DMS79 treated with DMSO at 0.1 percent for 48 hours (cell line): ENCODE results near the gene CYTH1.
A peak's percentile ranks its signal among the peaks of the same experiment; 100 is the strongest.

Experiments
- DNase-seq: peaks from one replicate; lab custom pipeline; 2025; lab: John Stamatoyannopoulos, UW

Gene CYTH1

DNA sequence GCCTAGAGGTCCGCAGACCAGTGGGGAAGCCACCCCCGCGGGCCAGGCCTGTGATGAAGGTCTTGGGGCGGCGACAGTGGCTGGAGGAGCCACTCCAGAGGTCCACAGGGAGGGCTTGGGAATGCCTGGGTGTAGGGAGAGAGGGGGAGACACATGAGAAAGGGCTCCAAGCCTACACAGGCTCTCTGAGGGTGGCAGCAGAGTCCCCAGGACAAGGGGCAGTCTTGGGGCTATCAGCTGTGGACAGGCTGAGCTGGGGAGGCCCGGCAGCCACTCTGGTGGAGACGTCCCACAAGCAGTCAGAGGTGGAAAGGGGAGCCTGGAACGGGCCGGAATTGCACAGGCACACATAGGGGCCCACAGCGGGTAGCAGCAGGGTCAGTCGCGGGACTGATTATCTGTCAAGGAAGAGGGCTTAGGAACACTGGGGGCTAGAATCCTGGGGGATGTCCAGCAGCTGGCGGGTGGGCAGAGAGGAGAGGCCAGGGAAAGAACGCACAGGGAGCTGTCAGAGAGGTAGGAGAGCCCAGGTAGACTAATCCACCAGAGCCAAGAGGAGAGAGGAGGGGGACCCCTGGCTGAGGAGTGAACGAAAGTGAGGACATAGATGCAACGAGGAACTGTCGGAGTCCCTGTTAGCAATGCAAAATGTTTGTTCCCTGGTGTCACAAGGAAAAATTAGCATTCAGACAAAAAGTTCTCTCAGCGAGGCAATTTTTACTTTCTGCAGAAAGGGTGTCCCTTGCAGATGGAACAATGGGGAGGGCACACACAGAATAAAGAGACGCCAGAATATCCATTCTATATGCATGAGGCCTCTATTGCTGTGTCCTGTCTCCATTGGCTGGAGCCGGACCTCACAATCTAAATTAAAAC, 111.0 kb downstream of the CYTH1 start:
- no peak for DNase-seq

- no peak for DNase-seq
These were observed 112.0 kb downstream of the CYTH1 start for GRCh38 chr17:78669975-78670518.

GRCh38 chr17:78669256-78669974, 112.7 kb downstream of the CYTH1 start:
- DNase-seq, result no peak

- no peak for DNase-seq
These were observed 113.2 kb downstream of the CYTH1 start for GRCh38 chr17:78668847-78669246.

DNA sequence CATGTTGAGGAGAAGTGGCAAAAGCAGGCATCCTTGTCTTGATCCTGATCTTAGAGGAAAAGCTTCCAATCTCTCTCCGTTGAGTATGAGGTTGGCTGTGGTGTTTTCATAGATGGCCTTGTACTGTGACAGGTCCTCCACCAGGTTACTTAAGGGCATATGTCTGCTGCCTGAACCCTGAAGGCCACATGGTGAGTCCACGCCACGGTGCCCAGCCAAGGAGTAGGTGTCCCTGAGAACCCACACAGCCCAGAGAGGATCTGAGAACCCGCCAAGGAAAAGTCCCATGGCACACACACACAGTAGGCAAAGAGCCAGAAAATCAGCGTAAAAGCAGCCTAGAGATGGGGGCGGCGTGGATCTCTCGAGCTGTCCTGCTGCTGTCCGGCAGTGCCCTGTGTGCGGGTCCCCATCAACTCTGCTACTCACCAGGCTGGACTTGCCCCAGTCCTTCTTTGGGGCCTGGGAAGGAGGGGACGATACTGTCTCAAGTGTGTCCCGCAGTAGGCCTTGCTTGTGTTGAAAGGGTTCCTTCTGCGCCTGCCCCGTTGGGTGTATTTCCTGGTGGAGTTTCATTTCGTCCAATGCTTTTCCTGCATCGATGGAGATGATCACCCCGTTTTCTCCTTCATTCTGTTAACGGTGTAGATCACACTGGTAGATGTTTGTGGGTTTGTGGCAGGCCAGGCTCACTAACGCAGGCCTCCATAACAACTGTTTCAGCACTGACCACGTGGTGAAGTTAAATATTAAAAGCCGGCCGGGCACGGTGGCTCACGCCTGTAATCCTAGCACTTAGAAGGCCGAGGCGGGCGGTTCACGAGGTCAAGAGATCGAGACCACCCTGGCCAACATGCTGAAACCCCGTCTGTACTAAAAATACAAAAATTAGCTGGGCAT, 114.1 kb downstream of the CYTH1 start:
- DNase-seq, result no peak

GRCh38 chr17:78667091-78667490, 115.0 kb downstream of the CYTH1 start:
- no peak for DNase-seq

DNA sequence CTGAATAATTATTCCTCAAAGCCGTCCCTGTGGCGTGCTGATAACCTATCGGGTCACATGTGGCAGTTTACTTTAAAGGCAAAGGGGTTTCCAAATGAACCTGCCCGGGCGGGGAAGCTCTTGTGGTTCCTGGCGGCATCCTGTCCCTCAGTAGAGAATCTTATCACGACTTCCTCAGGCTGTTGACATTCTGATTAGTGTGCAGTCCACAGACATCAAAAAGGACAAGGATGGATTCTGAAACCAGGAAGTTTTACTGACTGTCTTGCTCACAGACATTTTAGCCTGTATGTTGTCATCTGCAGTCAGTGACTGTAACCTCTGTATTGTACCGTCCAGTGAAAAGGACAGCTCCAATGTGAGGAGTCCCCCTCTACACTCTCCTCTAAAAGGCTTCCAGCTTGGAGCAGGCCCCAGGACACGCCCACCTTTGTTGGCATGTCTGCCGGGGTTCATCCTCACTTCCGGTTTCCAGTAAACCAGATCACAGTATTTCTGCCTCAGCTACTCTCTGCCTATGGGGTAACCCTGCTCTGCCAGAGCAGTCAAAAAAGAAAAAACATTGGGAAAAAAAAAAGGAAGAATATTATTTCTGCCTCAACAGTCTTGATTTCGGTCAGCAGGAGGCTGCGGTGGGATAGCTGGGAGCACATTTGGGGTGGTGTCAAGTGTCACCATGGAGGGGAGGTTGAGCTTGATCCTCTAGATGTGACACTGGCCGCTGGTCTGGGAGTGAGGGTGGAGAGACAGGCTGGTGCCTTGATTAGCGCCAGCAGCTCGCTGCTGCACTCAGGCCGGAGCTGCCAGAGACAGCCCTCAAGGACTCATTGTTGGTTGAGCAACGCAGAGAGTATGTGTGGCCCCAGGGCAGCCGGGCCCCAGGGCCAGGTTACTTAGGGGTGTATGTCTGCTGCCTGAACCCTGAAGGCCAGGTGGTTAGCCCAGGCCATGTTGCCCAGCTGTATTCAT, 115.8 kb downstream of the CYTH1 start:
- DNase-seq, result no peak

GRCh38 chr17:78665387-78665951, 116.6 kb downstream of the CYTH1 start:
- no peak for DNase-seq

DNA sequence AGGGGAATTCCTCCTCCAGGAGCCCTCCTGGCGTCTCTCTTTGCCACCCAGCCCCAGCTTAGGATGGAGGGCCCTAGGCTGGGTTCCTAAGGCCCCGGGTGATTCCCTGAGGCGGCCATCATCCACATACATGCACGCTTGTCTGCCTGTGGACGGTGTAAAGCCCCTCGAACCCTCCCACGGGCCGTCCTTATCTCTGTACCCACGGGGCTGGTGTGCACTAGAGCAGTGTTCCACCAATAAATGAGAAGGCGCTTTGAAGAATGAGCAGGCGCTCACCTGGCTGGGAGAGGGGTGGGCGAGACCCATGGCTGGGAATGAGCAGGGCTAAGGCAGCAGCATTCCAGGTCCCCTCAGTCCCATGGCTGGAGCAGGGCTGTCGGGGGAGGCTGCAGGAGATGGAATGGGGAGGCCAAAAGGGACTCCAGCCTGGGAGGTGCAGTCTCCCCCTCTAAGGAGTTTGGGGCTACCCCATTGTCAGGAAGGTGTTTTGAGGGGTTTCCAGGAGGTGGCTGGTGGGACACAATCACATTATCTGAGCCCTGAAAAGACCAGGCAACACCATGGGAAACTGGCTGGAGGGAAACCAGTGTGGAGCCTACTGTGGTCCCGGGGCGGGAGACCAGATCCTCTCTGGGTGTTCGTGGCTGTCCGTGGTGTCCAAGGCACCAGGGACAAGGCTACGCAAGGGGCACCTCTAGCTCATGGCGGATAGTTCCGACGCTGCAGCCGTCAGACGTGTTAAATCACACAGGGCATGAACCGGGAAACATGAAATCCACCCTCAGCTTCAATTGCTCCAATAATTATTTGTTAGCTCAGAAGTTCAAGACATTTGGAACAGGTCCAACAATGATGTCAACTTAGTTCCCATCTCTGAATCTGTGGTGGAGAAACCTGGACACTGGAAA, 117.3 kb downstream of the CYTH1 start:
- DNase-seq, result peak; percentile 2

GRCh38 chr17:78661093-78661770, 120.8 kb downstream of the CYTH1 start:
- DNase-seq, result peak; percentile 27

DNA sequence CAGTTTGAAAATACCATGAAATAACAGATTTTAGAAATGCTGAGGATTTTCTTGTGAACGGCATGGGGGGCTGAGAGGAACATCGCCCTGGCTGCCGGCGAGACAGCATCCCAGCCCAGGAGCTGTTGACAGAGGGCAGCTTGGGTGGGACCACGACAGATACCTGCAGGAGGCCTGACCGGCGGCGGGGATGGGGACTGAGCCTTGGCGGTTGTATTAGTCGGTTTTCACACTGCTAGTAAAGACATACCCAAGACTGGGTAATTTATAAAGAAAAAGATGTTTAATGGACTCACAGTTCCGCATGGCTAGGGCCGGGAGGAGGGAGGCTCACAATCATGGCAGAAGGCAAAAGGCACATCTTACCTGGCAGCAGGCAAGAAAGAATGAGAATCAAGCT, 122.5 kb downstream of the CYTH1 start:
- DNase-seq, result no peak

GRCh38 chr17:78658281-78658785, 123.7 kb downstream of the CYTH1 start:
- no peak for DNase-seq

DNA sequence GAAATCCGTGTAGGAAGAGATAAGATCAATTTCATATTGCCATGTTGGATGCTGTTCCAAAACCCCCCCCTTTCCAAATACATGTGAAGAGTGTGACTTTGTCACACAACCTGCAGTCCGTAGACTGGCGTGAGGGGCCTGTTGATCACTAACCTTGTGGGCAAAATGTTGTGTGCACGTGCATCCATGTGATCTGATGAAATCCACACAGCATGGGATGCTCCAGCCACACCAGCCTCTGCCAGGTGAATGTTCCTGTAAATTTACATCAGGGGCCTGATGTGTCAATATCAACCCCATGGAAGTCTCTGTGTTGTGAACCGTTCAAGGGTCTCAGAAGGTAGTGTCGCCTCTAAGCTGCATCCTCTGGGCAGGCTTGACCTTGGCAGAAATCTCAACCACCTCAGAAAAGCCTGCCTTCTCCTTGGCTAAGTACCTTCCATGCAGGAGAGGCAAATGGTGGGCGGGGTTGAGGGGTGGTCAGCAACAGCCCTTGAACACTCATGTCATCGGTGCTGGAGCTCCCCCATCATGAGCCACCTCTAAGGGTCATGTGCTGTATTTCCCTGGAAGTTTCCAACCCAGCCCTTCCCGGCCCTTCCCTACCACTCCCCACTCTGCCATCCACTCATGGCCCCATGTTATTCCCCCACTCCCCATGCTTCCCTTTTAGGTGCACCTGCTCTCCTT, 126.7 kb downstream of the CYTH1 start:
- DNase-seq, result no peak

GRCh38 chr17:78654325-78654724, 127.7 kb downstream of the CYTH1 start:
- DNase-seq, result no peak

DNA sequence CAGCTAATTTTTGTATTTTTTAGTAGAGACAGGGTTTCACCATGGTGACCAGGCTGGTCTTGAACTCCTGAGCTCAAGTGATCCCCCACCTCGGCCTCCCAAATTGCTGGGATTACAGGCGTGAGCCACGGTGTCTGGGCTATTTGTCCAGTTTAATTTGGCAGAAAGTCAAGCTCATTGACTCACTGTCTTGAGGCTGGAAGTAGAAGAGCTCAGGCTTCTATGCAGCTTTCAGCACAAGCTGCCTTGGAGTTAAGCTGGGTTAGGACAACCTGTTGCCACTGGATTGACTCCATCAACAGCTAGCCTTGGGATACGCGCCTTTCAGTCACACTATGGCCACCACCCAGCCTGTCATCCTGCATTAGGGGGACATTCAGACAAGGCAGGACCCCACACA, 128.7 kb downstream of the CYTH1 start:
- no peak for DNase-seq

- no peak for DNase-seq
These were observed 129.2 kb downstream of the CYTH1 start for GRCh38 chr17:78652913-78653312.

- no peak for DNase-seq
These were observed 130.0 kb downstream of the CYTH1 start for GRCh38 chr17:78652024-78652423.

GRCh38 chr17:78651554-78651953, 130.5 kb downstream of the CYTH1 start:
- DNase-seq, result no peak
